Fibroblast of lung (primary cell): Measurements from ENCODE around the gene ANKRD13B. TPM values are rescaled to one million over a fixed set of nuclear protein-coding genes. Genes with fewer than 3 reads are reported as not detected.
A peak's percentile ranks its signal among the peaks of the same experiment; 100 is the strongest.

Experiments
- DNase-seq, 2 donors: peaks; one replicate each; pipeline versions ENCODE4 v3.0.0 to v3.0.0-alpha.2; 2010; ENCODE audit warnings: low read depth in 2 of 2
- H2AFZ ChIP-seq: 2 replicates; pipeline ENCODE4 v1.5.1; 2012; ENCODE audit warnings: low read length, control low read depth, inconsistent platforms
- H3K27ac ChIP-seq: 2 replicates; pipeline ENCODE4 v1.5.1; 2011; ENCODE audit warnings: low read length, control low read depth; ENCODE audit not compliant: insufficient read depth
- H3K27me3 ChIP-seq: 2 replicates; pipeline ENCODE4 v1.5.1; 2011; ENCODE audit warnings: mild to moderate bottlenecking, low read length; ENCODE audit not compliant: control insufficient read depth, insufficient read depth
- H3K36me3 ChIP-seq: 2 replicates; pipeline ENCODE4 v1.5.1; 2011; ENCODE audit warnings: low read length; ENCODE audit not compliant: control insufficient read depth, insufficient read depth
- H3K4me1 ChIP-seq: 2 replicates; pipeline ENCODE4 v1.5.1; 2011; ENCODE audit warnings: low read length; ENCODE audit not compliant: control insufficient read depth, insufficient read depth; ENCODE audit errors: extremely low read depth
- H3K4me2 ChIP-seq: 2 replicates; pipeline ENCODE4 v1.5.1; 2011; ENCODE audit warnings: low read length, control low read depth; ENCODE audit not compliant: insufficient read depth; ENCODE audit errors: extremely low read depth
- H3K4me3 ChIP-seq, 4 experiments: fragments of 200-600 bp in 1 of 4; sonication (generic) in 1 of 4; replicated peaks in 1 of 4; 2 replicates each; pipeline ENCODE4 v1.5.1; 2011 to 2016; ENCODE audit warnings: low read length in 4 of 4, low read depth in 3 of 4, mild to moderate bottlenecking in 3 of 4, control low read depth in 2 of 4, inconsistent platforms in 1 of 4, mixed read lengths in 1 of 4; ENCODE audit not compliant: insufficient read depth in 1 of 4; ENCODE audit errors: control extremely low read depth in 1 of 4
- H3K79me2 ChIP-seq: 2 replicates; pipeline ENCODE4 v1.5.1; 2012; ENCODE audit warnings: mild to moderate bottlenecking, low read length, inconsistent platforms; ENCODE audit not compliant: control insufficient read depth, insufficient read depth
- H3K9ac ChIP-seq: 2 replicates; pipeline ENCODE4 v1.5.1; 2011; ENCODE audit warnings: mild to moderate bottlenecking, low read length, control low read depth; ENCODE audit not compliant: insufficient read depth
- H3K9me3 ChIP-seq: 2 replicates; pipeline ENCODE4 v1.5.1; 2012; ENCODE audit warnings: low read depth, low read length; ENCODE audit not compliant: control insufficient read depth, insufficient read depth
- H4K20me1 ChIP-seq: 2 replicates; pipeline ENCODE4 v1.5.1; 2011; ENCODE audit warnings: low read length; ENCODE audit not compliant: control insufficient read depth, insufficient read depth; ENCODE audit errors: extremely low read depth
- EZH2 ChIP-seq: IDR thresholded peaks from 2 replicates; pipeline ENCODE4 v1.5.1; 2012; ENCODE audit warnings: low read length, control low read depth, mild to moderate bottlenecking; ENCODE audit errors: missing control alignments
- polyA plus RNA-seq, 2 donors: library from polyadenylated mRNA; depleted of rRNA in 1 of 2; stranded (reverse) in 1 of 2; unstranded in 1 of 2; fragments of >200 nt; gene quantifications; 2 replicates each; pipeline ENCODE4 v1.2.1, GENCODE V29; 2011 to 2012; ENCODE audit warnings: missing spikeins in 1 of 2
- total RNA-seq: library from RNA; depleted of rRNA; stranded (reverse); fragments of >200 nt; gene quantifications from 2 replicates; pipeline ENCODE4 v1.2.1, GENCODE V29; 2014
- TF ChIP-seq, protein P1 (sequence below), 2 donors: IDR thresholded peaks in 1 of 2; conservative IDR thresholded peaks in 1 of 2; 1 replicate in 1 of 2; 2 replicates in 1 of 2; pipeline ENCODE4 v1.5.1; 2011 to 2012; ENCODE audit warnings: low read length in 2 of 2, control low read depth in 1 of 2, inconsistent platforms in 1 of 2, low read depth in 1 of 2, mild to moderate bottlenecking in 1 of 2

ANKRD13B gene
- total and polyA plus RNA-seq, 2 donors (not counting 1 experiment from before 2014, with no cell fraction given), result 1.4 to 6.3 TPM

DNA sequence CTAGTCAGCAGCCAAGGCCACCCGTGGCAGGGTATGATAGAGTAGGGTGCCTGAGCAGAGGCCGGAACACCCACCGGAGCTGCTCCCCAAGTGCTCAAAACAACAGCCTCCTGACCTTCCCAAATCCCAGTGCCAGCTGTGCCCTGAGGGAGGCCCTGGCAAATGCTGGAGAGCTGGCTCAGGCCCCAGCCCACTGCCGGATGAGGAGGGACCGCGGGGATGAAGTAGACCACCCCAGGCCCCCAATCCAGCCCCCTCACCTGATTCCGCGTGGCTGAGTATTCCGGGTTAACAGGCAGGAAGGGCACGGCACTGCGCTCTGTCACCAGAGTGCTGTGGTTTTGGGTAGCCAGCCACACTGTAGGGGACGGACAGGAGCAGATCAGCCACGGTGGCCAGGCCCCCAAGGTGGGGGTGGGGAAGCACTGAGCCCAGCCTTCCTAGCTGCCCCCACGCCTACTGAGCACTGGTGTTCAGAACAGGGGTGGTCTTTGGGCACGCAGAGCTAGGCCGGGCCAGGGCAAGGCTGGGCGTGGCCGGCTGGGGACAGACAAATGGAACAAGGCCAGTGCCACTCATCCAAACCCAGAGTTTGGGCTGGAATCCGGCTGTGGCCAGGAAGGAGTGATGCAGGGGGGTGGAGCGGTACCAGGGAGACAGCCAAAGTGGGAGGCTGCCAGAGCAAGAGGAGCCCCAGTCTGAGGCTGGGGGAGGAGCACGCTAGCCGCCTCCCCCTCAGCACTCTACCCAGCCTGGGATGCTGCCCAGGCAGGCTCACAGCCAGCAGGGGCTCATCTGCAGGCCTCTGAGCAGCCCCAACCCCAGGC lies 15.3 kb upstream of the ANKRD13B start:
- Histone ChIP-seq H3K79me2 (no peaks in the 10 kb centered on the region), H3K36me3 (peaks cover 37% of the 10 kb centered on the region), H3K27me3 (no peaks in the 10 kb centered on the region), H3K27ac (no peak overlapping the region), H3K9ac (no peak overlapping the region), H2AFZ (no peak overlapping the region), H3K4me3 (no peak overlapping the region), H3K4me1 (peaks cover 7% of the 10 kb centered on the region), H3K9me3 (no peaks in the 10 kb centered on the region), H4K20me1 (no peaks in the 10 kb centered on the region), H3K4me2 (no peak overlapping the region)
- peak; percentile 49 to 72 for DNase-seq
- TF ChIP-seq, protein P1, sequence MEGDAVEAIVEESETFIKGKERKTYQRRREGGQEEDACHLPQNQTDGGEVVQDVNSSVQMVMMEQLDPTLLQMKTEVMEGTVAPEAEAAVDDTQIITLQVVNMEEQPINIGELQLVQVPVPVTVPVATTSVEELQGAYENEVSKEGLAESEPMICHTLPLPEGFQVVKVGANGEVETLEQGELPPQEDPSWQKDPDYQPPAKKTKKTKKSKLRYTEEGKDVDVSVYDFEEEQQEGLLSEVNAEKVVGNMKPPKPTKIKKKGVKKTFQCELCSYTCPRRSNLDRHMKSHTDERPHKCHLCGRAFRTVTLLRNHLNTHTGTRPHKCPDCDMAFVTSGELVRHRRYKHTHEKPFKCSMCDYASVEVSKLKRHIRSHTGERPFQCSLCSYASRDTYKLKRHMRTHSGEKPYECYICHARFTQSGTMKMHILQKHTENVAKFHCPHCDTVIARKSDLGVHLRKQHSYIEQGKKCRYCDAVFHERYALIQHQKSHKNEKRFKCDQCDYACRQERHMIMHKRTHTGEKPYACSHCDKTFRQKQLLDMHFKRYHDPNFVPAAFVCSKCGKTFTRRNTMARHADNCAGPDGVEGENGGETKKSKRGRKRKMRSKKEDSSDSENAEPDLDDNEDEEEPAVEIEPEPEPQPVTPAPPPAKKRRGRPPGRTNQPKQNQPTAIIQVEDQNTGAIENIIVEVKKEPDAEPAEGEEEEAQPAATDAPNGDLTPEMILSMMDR (conservative IDR thresholded peaks at IDR 0.05 in 1 of 2, IDR thresholded peaks at IDR 0.05 in 1 of 2; ENCODE audit: low read depth in 1 of 2, low read length in 2 of 2), result no peak
- no peak for TF ChIP-seq EZH2

GRCh38 chr17:29578626-29579485 lies 14.1 kb upstream of the ANKRD13B start:
- Histone ChIP-seq H3K27me3 (no peaks in the 10 kb centered on the region), H3K9me3 (no peaks in the 10 kb centered on the region), H3K4me2 (no peak overlapping the region), H3K9ac (no peak overlapping the region), H3K27ac (no peak overlapping the region), H2AFZ (no peak overlapping the region), H3K36me3 (peaks cover 42% of the 10 kb centered on the region), H3K79me2 (peaks cover 7% of the 10 kb centered on the region), H3K4me3 (no peak overlapping the region), H3K4me1 (peaks cover 4% of the 10 kb centered on the region), H4K20me1 (no peaks in the 10 kb centered on the region)
- DNase-seq, result no peak
- TF ChIP-seq, protein P1 (conservative IDR thresholded peaks at IDR 0.05 in 1 of 2, IDR thresholded peaks at IDR 0.05 in 1 of 2; ENCODE audit: low read depth in 1 of 2, low read length in 2 of 2), result no peak
- no peak for TF ChIP-seq EZH2
